K562 (cell line): ENCODE measurements around the gene SOHLH1. TPM values are rescaled to one million over a fixed set of nuclear protein-coding genes. Genes with fewer than 3 reads are reported as not detected.

ENCODE experiments used
- ATAC-seq: fragments of 200-7000 bp; cut with Tn5 transposase; 3 replicates; pipeline ENCODE4 v1.9.1; 2020; ENCODE audit warnings: moderate library complexity
- BruUV-seq: library from RNA; stranded (reverse); fragments of 400-500 nt; replicated peaks from 2 replicates; lab custom pipeline; 2021; lab: Mats Ljungman, UMichigan
- CTCF ChIA-PET: fragments of 300-600 bp; formaldehyde crosslinking; extraction: SDS; loops from one replicate; lab custom pipeline; 2021; ENCODE audit warnings: low intra/inter-chr PET ratio; lab: Yijun Ruan, JAX
- POLR2A ChIA-PET: fragments of 300-600, 350-650 bp; sonication (Branson Sonifier 250); formaldehyde crosslinking; extraction: SDS; loops from one replicate; lab custom pipeline; 2021; ENCODE audit warnings: antibody characterized with exemption, inconsistent platforms; lab: Yijun Ruan, JAX
- DNase-seq, 4 experiments: peaks; one replicate each; pipeline versions ENCODE4 v3.0.0 to v3.0.0-alpha.2; 2011 to 2018; ENCODE audit warnings: low spot score in 3 of 4, mixed read lengths in 3 of 4; ENCODE audit errors: extremely low read depth in 1 of 4
- FAIRE-seq: peaks from 2 replicates; lab custom pipeline; 2011; peaks lifted over from hg19 to GRCh38; lab: Jason Lieb, UNC
- H2AFZ ChIP-seq: 2 replicates; pipeline ENCODE4 v1.6.0; 2011; ENCODE audit warnings: low read depth, low read length, control low read depth, inconsistent platforms
- H3K27ac ChIP-seq: fragments of 200-600 bp; 3 replicates; pipeline ENCODE4 v1.8.0; 2011; ENCODE audit warnings: low read depth, mild to moderate bottlenecking, control low read depth, inconsistent platforms, low read length, moderate library complexity, mixed read lengths; ENCODE audit errors: extremely low read depth
- H3K27me3 ChIP-seq, 2 experiments: fragments of 300-600 bp in 1 of 2; 2 replicates in 1 of 2; 3 replicates in 1 of 2; pipeline versions ENCODE4 v1.6.0 to v1.8.0; 2011; ENCODE audit warnings: inconsistent platforms in 2 of 2, low read length in 2 of 2, mild to moderate bottlenecking in 1 of 2, mixed read lengths in 1 of 2, moderate library complexity in 1 of 2; ENCODE audit not compliant: control insufficient read depth in 2 of 2, insufficient read depth in 2 of 2
- H3K36me3 ChIP-seq: fragments of 300-600 bp; 3 replicates; pipeline ENCODE4 v1.8.0; 2011; ENCODE audit warnings: mild to moderate bottlenecking, low read length, inconsistent platforms; ENCODE audit not compliant: control insufficient read depth, insufficient read depth
- H3K4me1 ChIP-seq, 2 experiments: fragments of 200-600 bp in 1 of 2; replicated peaks in 1 of 2; 2 replicates in 1 of 2; 3 replicates in 1 of 2; pipeline versions ENCODE4 v1.5.1 to v1.8.0; 2011; ENCODE audit warnings: inconsistent platforms in 2 of 2, low read length in 2 of 2, mild to moderate bottlenecking in 1 of 2, mixed read lengths in 1 of 2, moderate library complexity in 1 of 2; ENCODE audit not compliant: control insufficient read depth in 2 of 2, insufficient read depth in 2 of 2
- H3K4me2 ChIP-seq: 2 replicates; pipeline ENCODE4 v1.6.1; 2011; ENCODE audit warnings: low read length, control low read depth, inconsistent platforms, mixed read lengths; ENCODE audit not compliant: insufficient read depth
- H3K4me3 ChIP-seq: fragments of 200-600 bp; sonication (generic), shearing (Covaris generic); 2 replicates; pipeline ENCODE4 v1.5.1; 2016; ENCODE audit warnings: control low read depth, inconsistent platforms
- H3K79me2 ChIP-seq: fragments of 200-600 bp; 3 replicates; pipeline ENCODE4 v1.8.0; 2011; ENCODE audit warnings: low read length, inconsistent platforms; ENCODE audit not compliant: control insufficient read depth, insufficient read depth
- H3K9ac ChIP-seq, 2 experiments: 2 replicates each; pipeline versions ENCODE4 v1.6.0 to v1.6.1; 2011; ENCODE audit warnings: low read depth in 2 of 2, low read length in 2 of 2, control low read depth in 1 of 2, inconsistent platforms in 1 of 2, mild to moderate bottlenecking in 1 of 2, mixed read lengths in 1 of 2; ENCODE audit not compliant: insufficient read depth in 1 of 2
- H3K9me1 ChIP-seq: one replicate; pipeline ENCODE4 v1.6.0; 2011; ENCODE audit warnings: inconsistent platforms, mild to moderate bottlenecking, low read length, moderate library complexity; ENCODE audit not compliant: control insufficient read depth, insufficient read depth
- H3K9me3 ChIP-seq: replicated peaks from 2 replicates; pipeline ENCODE4 v1.5.1; 2011; ENCODE audit warnings: low read depth, low read length, inconsistent platforms; ENCODE audit not compliant: control insufficient read depth, insufficient read depth
- H4K20me1 ChIP-seq: replicated peaks from 2 replicates; pipeline ENCODE4 v1.6.1; 2011; ENCODE audit warnings: low read length, inconsistent platforms, mixed read lengths; ENCODE audit not compliant: control insufficient read depth, insufficient read depth
- ATF3 ChIP-seq, 2 experiments: fragments of 450-650 bp in 1 of 2; sonication (generic) in 1 of 2; formaldehyde crosslinking in 1 of 2; IDR thresholded peaks in 1 of 2; conservative IDR thresholded peaks in 1 of 2; 2 replicates each; pipeline versions ENCODE4 v1.6.1 to v1.8.1; 2016 to 2023; ENCODE audit warnings: mild to moderate bottlenecking in 2 of 2, moderate library complexity in 2 of 2, inconsistent platforms in 1 of 2, missing genetic modification reagents in 1 of 2
- ATF7 ChIP-seq: fragments of 450-650 bp; IDR thresholded peaks from 2 replicates; pipeline ENCODE4 v1.7.1; 2014; ENCODE audit warnings: mild to moderate bottlenecking, moderate library complexity
- CREB3 ChIP-seq: fragments of 450-650 bp; conservative IDR thresholded peaks from 2 replicates; pipeline ENCODE4 v1.6.1; 2016; ENCODE audit warnings: missing genetic modification characterization, low read depth, mild to moderate bottlenecking, missing compliant biosample characterization, moderate library complexity
- CREM ChIP-seq: IDR thresholded peaks from 2 replicates; pipeline ENCODE4 v1.6.1; 2014; ENCODE audit warnings: antibody characterized with exemption, low read depth
- CUX1 ChIP-seq: fragments of 200-800 bp; sonication (Bioruptor generic); IDR thresholded peaks from 2 replicates; pipeline ENCODE4 v1.6.1; 2016; ENCODE audit warnings: missing genetic modification characterization, missing compliant biosample characterization
- ELF2 ChIP-seq: fragments of 250-450 bp; sonication (Bioruptor Pico); IDR thresholded peaks from 2 replicates; pipeline ENCODE4 v1.5.0; 2021; ENCODE audit warnings: mild to moderate bottlenecking
- ESRRA ChIP-seq: fragments of 450-650 bp; IDR thresholded peaks from 2 replicates; pipeline ENCODE4 v1.6.1; 2014; ENCODE audit warnings: low read depth, mild to moderate bottlenecking, moderate library complexity, borderline replicate concordance
- L3MBTL2 ChIP-seq: fragments of 450-650 bp; IDR thresholded peaks from 2 replicates; pipeline ENCODE4 v1.6.1; 2016; ENCODE audit warnings: mild to moderate bottlenecking, moderate library complexity
- NFYB ChIP-seq: IDR thresholded peaks from 2 replicates; pipeline ENCODE4 v1.6.1; 2011; ENCODE audit warnings: mild to moderate bottlenecking, moderate library complexity; ENCODE audit not compliant: insufficient read length; ENCODE audit errors: extremely low read depth
- PURB ChIP-seq: sonication (generic); formaldehyde crosslinking; IDR thresholded peaks from 2 replicates; pipeline ENCODE4 v1.9.0; 2021; ENCODE audit warnings: low read depth, mild to moderate bottlenecking, missing genetic modification reagents
- RAD51 ChIP-seq: fragments of 450-650 bp; IDR thresholded peaks from 2 replicates; pipeline ENCODE4 v1.7.1; 2016; ENCODE audit warnings: low read depth, mild to moderate bottlenecking, borderline replicate concordance
- SMARCC2 ChIP-seq: fragments of 450-650 bp; IDR thresholded peaks from 2 replicates; pipeline ENCODE4 v1.6.1; 2017; ENCODE audit warnings: antibody characterized with exemption, moderate library complexity, mild to moderate bottlenecking, low read depth
- TAF1 ChIP-seq: IDR thresholded peaks from 2 replicates; pipeline ENCODE4 v1.6.1; 2011; ENCODE audit warnings: mild to moderate bottlenecking, low read length, moderate library complexity; ENCODE audit not compliant: insufficient read depth, control insufficient read depth, severe bottlenecking; ENCODE audit errors: extremely low read depth
- ZFX ChIP-seq: sonication (generic); formaldehyde crosslinking; IDR thresholded peaks from 2 replicates; pipeline ENCODE4 v1.8.0; 2022; ENCODE audit warnings: mild to moderate bottlenecking, missing genetic modification reagents, moderate library complexity
- ZNF212 ChIP-seq: fragments of 450-650 bp; formaldehyde crosslinking; IDR thresholded peaks from 2 replicates; pipeline ENCODE4 v1.4.0; 2020; ENCODE audit warnings: mild to moderate bottlenecking
- ZNF764 ChIP-seq: fragments of 250-450 bp; sonication (Bioruptor Pico); IDR thresholded peaks from 2 replicates; pipeline ENCODE4 v1.4.0; 2020; ENCODE audit warnings: low read depth, mild to moderate bottlenecking, moderate library complexity
- WGBS: fragments of 100-300 bp; shearing (Covaris generic); methylation state at CpG from one replicate; pipeline ENCODE4 v1.1.6; 2016; ENCODE audit warnings: low coverage, mixed read lengths; ENCODE audit not compliant: insufficient coverage; ENCODE audit errors: missing lambda C conversion rate; 5-methylcytosine and 5-hydroxymethylcytosine counted together
- in situ Hi-C: fragments of 300-500 bp; cut with MboI; formaldehyde crosslinking; loops from 4 replicates; pipeline ENCODE4 v1.15.0; 2018; ENCODE audit warnings: inconsistent platforms, mixed read lengths
- intact Hi-C: fragments of 100-400 bp; cut with micrococcal nuclease; formaldehyde crosslinking; loops from 2 replicates; pipeline ENCODE4 v1.14.2; 2022
- polyA plus RNA-seq, 8 experiments: library from polyadenylated mRNA; depleted of rRNA in 4 of 8; stranded (reverse) in 5 of 8; unstranded in 3 of 8; fragments of >200 nt; fragmentation: Nextera tagmentation in 2 of 8; fragmentation: Illumina TruSeq in 1 of 8; extraction: Ambion mirVana in 2 of 8; extraction: Trizol in 1 of 8; gene quantifications; 2 replicates each; pipeline versions ENCODE4 v1.2.1 to v1.2.3, GENCODE V29; 2011 to 2014; ENCODE audit warnings: inconsistent platforms in 1 of 8, missing spikeins in 1 of 8
- total RNA-seq, 7 experiments: library from RNA; depleted of rRNA in 6 of 7; stranded (reverse); fragments of >200 nt in 6 of 7; fragmentation: Illumina TruSeq in 2 of 7; extraction: Trizol in 2 of 7; gene quantifications; 2 replicates each; pipeline versions ENCODE4 v1.2.1 to v1.2.3, GENCODE V29; 2011 to 2021; ENCODE audit warnings: low replicate concordance in 1 of 7

Gene SOHLH1
- total and polyA plus RNA-seq, 9 of the 15 experiments (the other 6 are each of a cell fraction or from before 2014, with no cell fraction given), result 0.17 to 0.41 (median 0.29) TPM; not detected in 6

GRCh38 chr9:135677641-135678168, 21.6 kb downstream of the SOHLH1 start:
- H3K9me1 ChIP-seq, result peaks cover 3% of the 10 kb centered on the region
- H3K4me3 ChIP-seq, result no peak overlapping the region
- H4K20me1 ChIP-seq, result peaks cover 4% of the 10 kb centered on the region; the same call in 1 of the 2 replicates
- in situ Hi-C loops, result no loop called here
- no peak overlapping the region for H3K9ac ChIP-seq
- BruUV-seq, result no TSS peak
- no peak overlapping the region for H3K27ac ChIP-seq
- peaks cover 0 to 7% of the 10 kb centered on the region in 2 experiments; a peak in 3 of 5 replicates for H3K4me1 ChIP-seq
- intact Hi-C loops, result no loop called here
- H3K4me2 ChIP-seq, result no peak overlapping the region
- POLR2A ChIA-PET, result no interaction called here
- 6% methylated on average over 22 of the region's 22 CpGs for WGBS
- peaks cover 24 to 58% of the 10 kb centered on the region in 2 experiments for H3K27me3 ChIP-seq
- H3K36me3 ChIP-seq, result no peaks in the 10 kb centered on the region
- no peak overlapping the region for H2AFZ ChIP-seq
- H3K9me3 ChIP-seq, result no peaks in the 10 kb centered on the region
- FAIRE-seq (no peak), ATAC-seq (no peak), DNase-seq (no peak)
- H3K79me2 ChIP-seq, result no peaks in the 10 kb centered on the region
- CTCF ChIA-PET, result no interaction called here
- TF ChIP-seq PURB (no peak), TAF1 (no peak), SMARCC2 (no peak), CREB3 (tag) (no peak), ATF3 (IDR thresholded peaks at IDR 0.05) (peak; percentile 38; the same call in 1 of the 2 replicates), ATF3 (CRISPR knock-in tag; conservative IDR thresholded peaks at IDR 0.05) (no peak), L3MBTL2 (no peak), CREM (peak; percentile 35; the same call in 1 of the 2 replicates), ATF7 (peak; percentile 42; the same call in 1 of the 2 replicates), ZNF212 (CRISPR knock-in tag) (no peak), NFYB (no peak), CUX1 (no peak), ELF2 (CRISPR knock-in tag) (no peak), ZFX (no peak), RAD51 (no peak), ESRRA (peak; percentile 87), ZNF764 (CRISPR knock-in tag) (no peak)
